GM18519 (cell line): ENCODE measurements around the gene DYSF.

ENCODE experiments used
- ATAC-seq: cut with Tn5 transposase; IDR thresholded peaks from one replicate; pipeline ENCODE4 v1.9.1; 2021; ENCODE audit warnings: mild to moderate bottlenecking, moderate library complexity; ENCODE audit not compliant: unreplicated experiment, low FRiP score

DYSF gene

GRCh38 chr2:71455741-71456569 is 2.6 kb downstream of the DYSF start:
- ATAC-seq, result no peak

DNA sequence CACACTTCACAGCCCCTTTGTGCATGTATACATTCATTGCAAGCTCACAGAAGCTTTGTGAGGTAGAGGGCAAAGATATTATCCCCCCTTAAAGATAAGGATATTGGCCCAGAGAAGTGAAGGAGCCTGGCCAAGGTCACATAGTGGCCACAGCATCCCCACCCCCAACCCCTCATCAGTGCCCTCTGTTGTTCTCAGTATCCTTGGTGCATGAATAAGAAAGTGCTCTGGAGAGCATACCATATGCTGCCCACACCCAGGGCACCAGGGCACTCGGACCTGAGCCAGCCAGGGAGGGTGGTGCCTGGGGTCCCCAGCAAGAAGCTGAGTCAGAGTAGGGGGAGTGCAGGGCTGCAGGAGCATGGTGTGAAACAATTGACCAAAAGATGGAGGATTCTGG is 3.3 kb downstream of the DYSF start:
- ATAC-seq, result no peak

GRCh38 chr2:71457123-71457915 is 4.0 kb downstream of the DYSF start:
- no peak for ATAC-seq

GRCh38 chr2:71457923-71458322 is 4.6 kb downstream of the DYSF start:
- no peak for ATAC-seq

GRCh38 chr2:71458413-71459083 is 5.2 kb downstream of the DYSF start:
- ATAC-seq, result no peak

DNA sequence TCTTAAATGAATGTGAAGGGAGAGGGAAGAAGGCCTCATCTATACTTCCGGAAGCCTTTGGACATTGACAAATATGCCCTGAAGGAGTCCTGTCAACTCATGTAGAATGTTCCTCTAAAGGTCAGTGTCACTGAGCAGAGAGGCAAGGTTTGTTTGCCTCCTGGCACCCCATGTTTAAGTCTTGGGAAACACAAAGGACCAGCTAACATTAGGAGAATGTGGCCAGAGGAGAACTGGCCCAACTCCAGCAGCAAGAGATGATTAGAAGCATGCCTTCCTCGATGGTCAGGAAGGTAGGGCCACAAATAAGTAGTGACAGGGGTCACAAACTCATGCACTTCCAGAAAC is 5.7 kb downstream of the DYSF start:
- no peak for ATAC-seq

- no peak for ATAC-seq
Observed at GRCh38 chr2:71460056-71460455, 6.7 kb downstream of the DYSF start.

DNA sequence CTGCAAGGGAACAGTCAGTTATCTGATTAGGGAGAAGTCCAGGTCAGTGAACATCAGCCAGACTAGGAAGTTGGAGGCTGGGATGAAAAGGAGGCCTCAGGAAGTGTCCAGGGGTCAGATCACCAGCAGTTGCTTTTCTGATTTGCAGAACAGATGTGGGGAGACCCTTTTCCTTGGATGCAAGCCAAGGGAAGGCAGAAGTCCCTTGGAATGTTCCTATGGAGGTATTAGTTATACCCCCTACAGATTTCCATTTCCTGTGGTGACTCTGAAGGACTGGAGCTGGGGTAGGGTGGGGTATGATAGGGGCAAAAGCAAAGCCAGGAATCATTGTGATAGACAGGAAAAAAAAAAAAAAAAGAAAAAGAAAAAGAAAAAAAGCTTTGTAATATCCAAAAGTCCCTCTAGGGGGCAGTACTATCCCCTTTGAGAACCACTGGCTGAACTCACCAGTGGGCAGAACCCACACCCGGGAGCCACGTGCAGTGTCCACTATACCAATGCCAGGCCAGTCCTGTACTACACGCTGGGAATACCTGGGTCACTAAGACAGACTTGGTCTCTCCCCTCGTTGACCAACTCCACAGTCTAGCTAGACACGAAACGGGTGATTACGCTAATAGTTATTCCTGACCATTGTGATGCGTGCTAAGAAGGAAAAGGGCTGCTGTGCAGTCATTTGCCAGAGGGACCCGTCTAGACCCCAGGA is 7.4 kb downstream of the DYSF start:
- no peak for ATAC-seq

- ATAC-seq, result no peak
Observed at GRCh38 chr2:71461304-71461671, 7.9 kb downstream of the DYSF start.

GRCh38 chr2:71462056-71462605 is 8.8 kb downstream of the DYSF start:
- no peak for ATAC-seq

DNA sequence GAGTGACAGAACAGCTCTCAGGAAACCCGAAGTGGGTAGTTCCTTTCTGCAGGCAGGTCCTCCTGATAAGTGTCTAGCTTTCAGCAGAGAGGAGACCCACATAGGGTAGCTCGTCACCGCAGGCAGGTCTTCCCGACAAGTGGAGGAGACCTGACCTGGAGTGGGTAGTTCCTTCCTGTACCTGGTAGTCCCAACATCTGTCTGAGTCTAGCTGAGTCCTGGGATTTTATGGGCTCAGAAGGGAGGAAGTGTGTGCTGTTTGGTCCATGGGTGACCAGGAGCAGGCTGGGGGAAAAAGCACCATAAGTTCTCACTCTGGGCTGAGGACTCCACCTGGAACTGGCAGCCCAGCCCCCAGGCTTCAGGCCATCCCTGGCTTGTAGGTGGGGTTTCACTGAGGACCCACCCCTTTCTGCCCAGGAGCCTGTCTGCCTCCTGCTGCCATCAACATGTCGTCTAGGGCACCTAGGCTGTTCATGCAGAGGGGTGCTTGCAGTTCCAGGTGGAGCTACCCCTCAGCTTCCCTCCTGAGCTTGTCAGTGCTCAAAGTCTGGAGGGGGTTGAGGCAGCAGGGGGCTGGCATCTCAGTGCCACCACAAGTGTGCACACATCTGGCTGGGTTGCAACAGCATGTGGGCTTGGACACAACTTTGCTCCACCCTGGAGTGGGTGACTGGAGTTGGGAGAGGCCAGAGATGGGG is 9.4 kb downstream of the DYSF start:
- ATAC-seq, result no peak

DNA sequence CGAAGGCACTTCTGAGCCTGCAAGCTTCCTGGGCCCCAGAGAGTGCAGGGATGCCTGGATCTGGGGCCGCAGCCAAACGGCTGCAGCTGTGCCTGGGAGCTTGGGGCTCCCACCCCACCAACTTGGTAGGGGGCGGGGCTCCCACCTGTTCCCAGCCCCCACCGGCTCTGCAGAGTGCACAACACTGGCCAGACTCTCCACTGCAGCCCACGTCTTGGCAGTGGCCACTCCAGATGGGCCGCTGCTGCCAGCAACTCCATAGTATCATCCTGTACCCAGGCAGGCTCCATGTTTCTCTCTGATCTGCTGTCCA is 9.9 kb downstream of the DYSF start:
- ATAC-seq, result no peak

DNA sequence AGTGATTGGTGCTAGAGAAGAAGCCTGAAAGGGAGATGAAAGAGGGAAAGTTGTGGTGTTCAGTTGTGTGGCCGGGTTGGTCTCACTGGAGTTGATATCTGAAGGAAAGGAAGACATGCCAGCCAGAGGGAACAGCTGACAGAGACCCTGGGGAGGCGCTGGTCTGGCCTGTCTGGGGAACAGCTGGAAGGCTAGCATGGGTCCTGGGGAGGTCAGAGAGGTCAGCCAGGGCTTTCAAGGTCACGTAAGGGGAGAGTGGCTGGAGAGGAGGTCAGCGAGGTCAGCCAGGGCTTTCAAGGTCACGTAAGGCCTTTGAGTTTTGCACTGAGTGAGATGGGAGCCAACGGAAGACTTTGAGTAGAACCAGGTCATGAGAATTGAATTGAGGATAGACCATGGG is 11.0 kb downstream of the DYSF start:
- ATAC-seq, result no peak

DNA sequence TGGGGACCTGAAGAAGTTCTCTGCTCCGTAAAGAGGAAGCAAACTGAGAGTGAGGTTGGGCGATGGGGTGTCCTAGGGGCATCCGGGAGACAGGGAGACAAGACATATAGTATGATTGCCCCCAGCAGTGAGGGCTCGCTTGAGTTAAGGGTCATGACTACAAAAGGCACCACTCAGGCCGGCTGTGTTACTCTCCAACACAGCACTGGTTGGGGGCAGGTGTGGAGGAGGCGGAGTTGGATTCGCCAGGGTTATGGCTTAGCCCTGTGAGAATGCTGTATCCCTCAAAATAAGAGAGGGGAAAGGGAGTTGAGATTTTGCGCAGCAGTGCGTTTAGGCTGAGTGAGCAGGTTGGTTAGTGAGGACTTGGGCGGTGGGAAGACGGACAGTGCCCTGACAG is 12.0 kb downstream of the DYSF start:
- ATAC-seq, result no peak

GRCh38 chr2:71465961-71466300 is 12.6 kb downstream of the DYSF start:
- no peak for ATAC-seq

- no peak for ATAC-seq
Observed at GRCh38 chr2:71466301-71467179, 13.2 kb downstream of the DYSF start.

DNA sequence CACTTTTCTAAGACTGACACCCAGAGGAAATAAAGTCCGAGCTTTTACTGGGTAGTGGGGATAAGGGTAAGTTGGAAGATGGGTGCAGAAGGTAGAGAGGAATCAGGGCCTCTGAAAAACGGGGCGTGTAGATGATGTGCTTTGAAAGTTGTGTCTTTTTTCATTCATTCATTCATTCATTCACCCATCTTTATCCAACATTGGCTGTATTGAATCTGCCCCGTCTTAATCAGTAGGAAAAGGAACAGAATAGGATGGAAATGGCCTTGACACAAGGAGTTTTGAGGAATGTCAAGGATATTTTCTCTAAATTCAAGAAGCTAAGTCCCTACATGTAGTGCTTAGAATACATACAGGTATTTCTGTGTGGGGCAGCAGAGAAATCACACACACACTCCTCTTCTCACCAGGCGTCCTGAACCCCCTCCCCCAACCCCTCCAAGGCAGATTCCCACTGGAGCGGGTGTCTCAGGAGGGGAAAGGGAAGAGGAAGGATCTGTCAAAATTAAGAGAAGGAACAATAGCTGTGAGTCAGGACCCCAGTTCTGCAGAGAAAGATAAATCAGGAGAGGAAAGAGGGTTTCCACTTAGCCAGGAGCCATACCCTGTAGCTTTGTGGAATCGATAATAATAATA is 13.9 kb downstream of the DYSF start:
- no peak for ATAC-seq

DNA sequence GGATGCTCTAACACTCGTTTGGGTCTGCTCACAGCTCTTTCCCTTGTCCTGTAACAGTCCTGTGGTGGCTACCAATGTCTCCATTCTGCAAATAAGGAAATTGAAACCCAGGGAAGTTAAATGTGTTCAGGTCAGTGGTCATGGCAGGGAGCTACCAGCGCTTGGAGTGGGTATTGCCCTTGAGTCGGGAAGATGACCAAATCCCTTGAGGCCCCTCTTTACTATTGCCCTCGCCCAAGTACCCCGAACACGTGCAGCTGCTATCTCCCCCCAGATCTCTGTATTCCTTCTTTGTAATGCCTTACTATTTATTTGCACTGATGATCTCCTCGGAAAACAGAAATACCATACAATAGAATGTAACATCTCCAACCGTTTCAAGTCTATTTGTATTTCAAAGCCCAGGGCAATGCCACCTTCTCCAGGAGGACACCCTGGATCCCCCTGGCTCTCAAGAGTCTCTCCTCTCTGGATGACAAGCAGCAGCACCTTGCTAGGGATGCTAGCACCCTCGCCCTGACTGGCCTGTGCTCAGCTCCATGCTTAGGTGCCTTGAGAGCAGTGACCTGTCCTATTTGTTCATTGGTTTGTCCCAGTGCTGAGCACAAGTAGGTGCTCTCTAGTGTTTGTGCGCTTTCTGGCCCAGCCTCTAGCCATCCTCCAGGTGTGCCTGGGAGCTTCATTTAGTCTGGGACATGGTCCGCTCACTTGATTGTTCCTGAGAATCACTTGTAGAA is 15.1 kb downstream of the DYSF start:
- no peak for ATAC-seq
